22Rv1 (cell line): Measurements from ENCODE around the gene ORC6.

ENCODE experiments used
- ZFX ChIP-seq: fragments of 450-650 bp; IDR thresholded peaks from 2 replicates; pipeline ENCODE4 v1.6.1; 2017; ENCODE audit warnings: antibody characterized with exemption, borderline replicate concordance
- TF ChIP-seq, protein P1 (sequence below): fragments of 450-650 bp; IDR thresholded peaks from 2 replicates; pipeline ENCODE4 v1.5.1; 2017; ENCODE audit warnings: mild to moderate bottlenecking

DNA sequence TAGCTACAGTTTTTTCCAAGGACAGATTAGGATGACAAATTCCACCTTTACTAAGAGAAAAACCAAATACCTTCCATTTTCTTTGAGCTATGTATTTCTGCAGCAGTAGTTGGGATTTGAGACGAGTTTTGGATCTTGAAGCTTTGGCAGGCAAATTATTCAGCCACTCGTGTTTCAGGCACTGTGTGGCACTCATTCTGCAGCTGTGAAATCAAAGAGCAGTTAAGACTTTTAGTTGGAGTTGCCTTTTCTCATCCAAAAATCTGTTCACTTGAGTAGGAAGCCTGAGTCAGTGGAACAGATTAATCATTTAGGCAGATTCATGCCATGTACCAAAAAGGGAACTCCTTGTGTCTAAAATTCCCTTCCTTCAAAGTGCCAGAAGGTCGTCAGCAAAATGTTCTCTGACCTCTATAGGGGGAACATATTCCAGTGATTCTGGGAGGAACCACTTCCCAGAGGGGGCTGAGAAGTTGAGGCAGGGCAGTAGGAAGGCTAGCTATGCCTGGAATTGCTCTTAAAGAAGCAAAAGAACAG lies 20.1 kb downstream of the ORC6 start:
- TF ChIP-seq, protein P1, sequence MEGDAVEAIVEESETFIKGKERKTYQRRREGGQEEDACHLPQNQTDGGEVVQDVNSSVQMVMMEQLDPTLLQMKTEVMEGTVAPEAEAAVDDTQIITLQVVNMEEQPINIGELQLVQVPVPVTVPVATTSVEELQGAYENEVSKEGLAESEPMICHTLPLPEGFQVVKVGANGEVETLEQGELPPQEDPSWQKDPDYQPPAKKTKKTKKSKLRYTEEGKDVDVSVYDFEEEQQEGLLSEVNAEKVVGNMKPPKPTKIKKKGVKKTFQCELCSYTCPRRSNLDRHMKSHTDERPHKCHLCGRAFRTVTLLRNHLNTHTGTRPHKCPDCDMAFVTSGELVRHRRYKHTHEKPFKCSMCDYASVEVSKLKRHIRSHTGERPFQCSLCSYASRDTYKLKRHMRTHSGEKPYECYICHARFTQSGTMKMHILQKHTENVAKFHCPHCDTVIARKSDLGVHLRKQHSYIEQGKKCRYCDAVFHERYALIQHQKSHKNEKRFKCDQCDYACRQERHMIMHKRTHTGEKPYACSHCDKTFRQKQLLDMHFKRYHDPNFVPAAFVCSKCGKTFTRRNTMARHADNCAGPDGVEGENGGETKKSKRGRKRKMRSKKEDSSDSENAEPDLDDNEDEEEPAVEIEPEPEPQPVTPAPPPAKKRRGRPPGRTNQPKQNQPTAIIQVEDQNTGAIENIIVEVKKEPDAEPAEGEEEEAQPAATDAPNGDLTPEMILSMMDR: no peak
- no peak for TF ChIP-seq ZFX
